Adrenal gland (tissue), 12 donors: ENCODE data around the gene HS3ST5. TPM values are rescaled to one million over a fixed set of nuclear protein-coding genes. Genes with fewer than 3 reads are reported as not detected.

Experiments used
- DNase-seq, 7 donors: peaks; one replicate each; pipeline ENCODE4 v3.0.0-alpha.2; 2019 to 2020
- H3K27ac ChIP-seq, 5 donors: fragments of 200-600 bp; sonication (generic) in 4 of 5; 1 replicate in 3 of 5; 2 replicates in 2 of 5; pipeline versions ENCODE4 v1.5.1 to v1.8.0; 2016 to 2020; ENCODE audit warnings: mild to moderate bottlenecking in 1 of 5
- H3K27me3 ChIP-seq: fragments of 200-600 bp; 2 replicates; pipeline ENCODE4 v1.8.0; 2021
- H3K36me3 ChIP-seq, 2 donors: fragments of 200-600 bp; replicated peaks in 1 of 2; 1 replicate in 1 of 2; 2 replicates in 1 of 2; pipeline versions ENCODE4 v1.5.1 to v1.8.0; 2018 to 2022
- H3K4me1 ChIP-seq, 2 donors: fragments of 200-600 bp; replicated peaks in 1 of 2; 1 replicate in 1 of 2; 2 replicates in 1 of 2; pipeline versions ENCODE4 v1.5.1 to v1.8.0; 2018 to 2021
- H3K4me3 ChIP-seq, 4 donors: fragments of 200-600 bp; sonication (generic) in 3 of 4; one replicate each; pipeline ENCODE4 v1.5.1; 2016 to 2018
- H3K9me3 ChIP-seq, 3 donors: fragments of 200-600 bp; sonication (generic) in 1 of 3; replicated peaks in 1 of 3; 1 replicate in 2 of 3; 2 replicates in 1 of 3; pipeline versions ENCODE4 v1.5.1 to v1.8.0; 2016 to 2021
- CTCF ChIP-seq, 6 experiments: fragments of 450-650 bp in 4 of 6; fragments of 200-600 bp in 2 of 6; sonication (generic) in 1 of 6; IDR thresholded peaks; 1 replicate in 5 of 6; 2 replicates in 1 of 6; pipeline versions ENCODE4 v1.5.1 to v1.8.0; 2016 to 2021; ENCODE audit warnings: antibody characterized with exemption in 6 of 6, mild to moderate bottlenecking in 2 of 6, moderate library complexity in 1 of 6
- POLR2A ChIP-seq, 2 donors: fragments of 450-650 bp; IDR thresholded peaks; one replicate each; pipeline ENCODE4 v1.6.1; 2017; ENCODE audit warnings: antibody characterized with exemption in 2 of 2, mild to moderate bottlenecking in 2 of 2, moderate library complexity in 1 of 2
- WGBS, 4 donors: extraction: QIAGEN DNeasy Blood & Tissue Kit in 2 of 4; methylation state at CpG; one replicate each; pipeline versions ENCODE4 v1.1.5 to v1.1.7; 2013 to 2017; 5-methylcytosine and 5-hydroxymethylcytosine counted together
- intact Hi-C, 2 donors: fragments of 100-400 bp; cut with DNase I; formaldehyde crosslinking; loops; one replicate each; pipeline versions ENCODE4 v1.14.1 to v1.15.0; 2022 to 2023
- polyA plus RNA-seq, 3 donors: library from polyadenylated mRNA; stranded (reverse); fragments of 200-250 nt in 2 of 3; fragments of 350-450 nt in 1 of 3; fragmentation: Illumina TruSeq in 1 of 3; extraction: RNeasy Lipid Tissue Mini Kit (QIAGEN cat#74804) in 1 of 3; gene quantifications; one replicate each; pipeline ENCODE4 v1.2.3, GENCODE V29; 2013 to 2014
- total RNA-seq, 9 donors: library from RNA; depleted of rRNA in 4 of 9; stranded (reverse); fragments of >200 nt in 4 of 9; fragments of 120-200 nt in 1 of 9; fragmentation: NEBNext Ultra II Directional in 1 of 9; extraction: Animal tissue kit (Norgen Biotek cat#: 25700) in 1 of 9; gene quantifications; one replicate each; pipeline versions ENCODE4 v1.1.0 to v1.2.4, GENCODE V29; 2013 to 2023
- donor health status: healthy with polysubstance abuse.
- donor health status: Bipolar disorder and iron deficiency.
- donor health status: DM: yes; HTN: yes; CAD: no.
- donor health status: DM: no; HTN: no; CAD: no.
- donor health status: DM: no; HTN: no; CAD: no.
- donor health status: DM: yes; HTN: yes; CAD: no.

The HS3ST5 gene
- total and polyA plus RNA-seq, 12 donors = 0.04 to 0.78 (median 0.24) TPM; not detected in 5

- no peak for DNase-seq
- H3K4me1 ChIP-seq = no peaks in the 10 kb centered on the region
- H3K27ac ChIP-seq = no peak overlapping the region
- H3K36me3 ChIP-seq = no peaks in the 10 kb centered on the region
- no peak overlapping the region for H3K4me3 ChIP-seq
- TF ChIP-seq CTCF (IDR thresholded peaks at IDR 0.05) = no peak
- TF ChIP-seq POLR2A (IDR thresholded peaks at IDR 0.05) = no peak
- intact Hi-C loops = no loop called here
- no peaks in the 10 kb centered on the region for H3K27me3 ChIP-seq
- no peaks in the 10 kb centered on the region for H3K9me3 ChIP-seq
- 79 to 100% (median 90%) methylated on average over 2 of the region's 2 CpGs for WGBS, 4 donors
Observed at GRCh38 chr6:114039841-114040240, 303.0 kb downstream of the HS3ST5 start.

GRCh38 chr6:114033606-114034005, 309.2 kb downstream of the HS3ST5 start:
- H3K4me3 ChIP-seq = no peak overlapping the region
- H3K4me1 ChIP-seq = no peaks in the 10 kb centered on the region
- H3K27me3 ChIP-seq = no peaks in the 10 kb centered on the region
- H3K9me3 ChIP-seq = no peaks in the 10 kb centered on the region
- DNase-seq = no peak
- no peaks in the 10 kb centered on the region for H3K36me3 ChIP-seq
- TF ChIP-seq POLR2A (IDR thresholded peaks at IDR 0.05) (no peak), CTCF (IDR thresholded peaks at IDR 0.05) (no peak)
- H3K27ac ChIP-seq = no peak overlapping the region
- intact Hi-C loops = no loop called here

GRCh38 chr6:114032721-114033120, 310.1 kb downstream of the HS3ST5 start:
- H3K9me3 ChIP-seq = no peaks in the 10 kb centered on the region
- no peak for TF ChIP-seq POLR2A (IDR thresholded peaks at IDR 0.05)
- no peak for TF ChIP-seq CTCF (IDR thresholded peaks at IDR 0.05)
- intact Hi-C loops = no loop called here

GRCh38 chr6:114030767-114031166, 312.1 kb downstream of the HS3ST5 start:
- 56 to 70% (median 59%) methylated on average over 6 of the region's 6 CpGs for WGBS, 4 donors
- Histone ChIP-seq H3K27ac (no peak overlapping the region), H3K36me3 (no peaks in the 10 kb centered on the region), H3K4me3 (no peak overlapping the region), H3K27me3 (no peaks in the 10 kb centered on the region), H3K9me3 (no peaks in the 10 kb centered on the region), H3K4me1 (no peaks in the 10 kb centered on the region)
- intact Hi-C loops = no loop called here
- DNase-seq = no peak
- TF ChIP-seq POLR2A (IDR thresholded peaks at IDR 0.05) = no peak
- TF ChIP-seq CTCF (IDR thresholded peaks at IDR 0.05) = no peak

More at GRCh38 chr6:114032721-114033120, 310.1 kb downstream of the HS3ST5 start:
- Histone ChIP-seq H3K4me1 (no peaks in the 10 kb centered on the region), H3K36me3 (no peaks in the 10 kb centered on the region), H3K27ac (no peak overlapping the region), H3K27me3 (no peaks in the 10 kb centered on the region), H3K4me3 (no peak overlapping the region)
- WGBS, 4 donors = 59 to 68% (median 65%) methylated on average over 3 of the region's 3 CpGs
- DNase-seq = no peak
